GM19463 (cell line): ENCODE results near the gene NFIB.

Experiments used
- ATAC-seq: cut with Tn5 transposase; IDR thresholded peaks from one replicate; pipeline ENCODE4 v1.9.1; 2021; ENCODE audit warnings: mild to moderate bottlenecking, moderate library complexity; ENCODE audit not compliant: unreplicated experiment

NFIB gene

DNA sequence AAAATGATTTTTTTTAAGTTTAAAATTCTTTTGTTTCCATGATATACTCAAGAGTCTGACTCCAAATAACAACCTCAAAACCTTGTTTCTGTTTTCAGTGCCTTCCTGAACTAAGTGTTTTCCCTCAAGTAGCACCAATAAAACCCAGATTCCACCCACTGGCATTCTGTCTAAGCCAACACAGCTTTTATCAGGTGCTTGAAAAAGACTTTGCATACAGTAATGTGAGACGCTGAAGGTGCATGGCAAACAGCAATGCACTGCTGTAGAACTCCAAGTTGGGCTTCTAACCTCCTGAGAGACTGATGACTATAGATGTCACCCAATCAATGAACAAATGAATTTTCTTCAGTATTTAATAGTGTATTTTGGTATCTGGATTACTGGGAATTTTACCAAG, 95.7 kb downstream of the NFIB start:
- ATAC-seq: no peak

DNA sequence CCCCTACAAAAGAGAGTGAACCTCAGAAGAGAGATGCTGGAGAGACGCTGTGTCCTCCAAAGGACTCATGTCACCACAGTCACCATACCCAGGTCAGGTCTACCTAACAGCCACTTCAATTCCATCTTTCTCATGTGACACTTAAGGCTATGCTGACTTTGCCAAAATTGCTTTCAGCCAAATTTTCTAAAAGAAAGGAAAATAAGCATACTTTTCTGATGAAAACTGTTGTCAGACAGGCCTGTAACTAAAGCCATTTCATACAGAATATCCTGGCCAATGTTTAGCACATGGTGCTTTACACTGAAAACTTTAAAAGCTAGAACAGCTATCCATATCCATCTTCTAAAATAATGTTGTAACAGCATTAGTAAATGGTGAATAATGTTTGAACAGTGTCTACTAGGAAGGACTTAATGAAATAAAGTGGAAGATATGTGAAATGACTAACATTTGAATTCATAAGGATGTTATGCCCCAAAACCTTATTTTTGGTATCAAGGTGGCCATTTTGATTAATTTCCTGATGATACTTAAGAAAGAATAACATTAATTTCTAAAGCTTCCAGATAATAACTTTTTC, 97.2 kb downstream of the NFIB start:
- ATAC-seq: no peak

DNA sequence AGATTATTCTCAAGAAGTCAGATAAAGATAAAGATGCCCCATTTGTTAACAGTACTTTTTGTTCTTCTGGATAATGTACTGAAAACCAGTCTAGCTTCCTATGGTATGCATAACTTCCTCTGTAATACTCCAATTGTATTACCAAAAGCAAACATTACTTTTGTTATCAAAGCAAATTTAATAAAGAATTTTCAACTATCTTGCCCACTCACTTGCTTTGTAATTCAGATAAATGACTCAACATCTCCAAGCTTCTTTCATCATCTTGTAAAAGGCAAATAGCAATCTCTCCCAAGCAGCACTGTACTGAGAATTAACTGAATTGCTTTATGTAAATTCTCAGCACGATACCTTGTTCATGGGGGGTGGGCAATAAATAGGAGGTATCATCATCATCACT, 98.3 kb downstream of the NFIB start:
- ATAC-seq: no peak

DNA sequence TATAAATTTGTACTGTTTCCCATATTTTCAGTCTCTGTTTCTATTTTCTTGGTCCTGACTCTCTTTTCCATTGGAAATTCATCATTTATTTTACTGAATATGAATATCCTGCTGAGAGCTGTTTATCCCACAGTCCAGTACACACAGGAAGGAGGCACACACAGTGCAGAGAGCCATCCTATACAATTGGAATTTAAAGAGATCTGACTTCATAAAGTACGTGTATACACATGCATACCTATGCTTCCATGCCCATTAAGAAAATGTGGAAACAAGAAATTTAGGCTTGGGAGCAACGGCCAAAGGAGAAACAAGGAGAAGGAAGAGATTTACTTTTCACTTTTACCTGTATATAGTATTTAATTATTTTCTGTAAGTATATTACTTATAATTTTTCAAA, 99.2 kb downstream of the NFIB start:
- no peak for ATAC-seq

DNA sequence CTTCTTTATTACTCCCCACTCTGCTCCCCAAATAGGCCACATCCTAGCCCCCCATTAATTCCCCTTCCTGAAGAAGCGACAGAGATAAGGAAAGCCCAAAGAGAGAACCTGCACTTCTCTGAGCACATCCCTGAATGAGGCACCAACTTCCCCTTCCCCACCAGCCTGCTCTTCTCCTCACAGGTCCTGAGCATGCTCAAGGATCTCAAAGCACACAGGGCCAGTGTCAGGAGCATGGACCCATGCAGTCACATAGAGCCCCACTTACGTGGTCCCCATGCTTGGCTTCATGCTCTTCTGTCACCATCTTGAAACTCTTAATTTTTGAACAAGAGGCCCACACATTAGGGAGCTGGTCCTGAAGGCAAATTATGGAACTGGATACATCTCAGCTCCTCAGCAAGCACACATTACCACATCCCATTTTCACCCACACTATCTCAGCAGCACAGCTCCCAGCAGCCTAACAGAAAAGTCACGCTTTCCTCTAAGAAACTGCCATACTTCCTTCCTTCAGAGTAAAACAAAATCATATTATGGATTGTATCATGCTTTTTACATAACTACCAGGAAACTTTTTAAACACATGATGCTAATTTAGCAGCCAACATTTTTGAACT, 99.8 kb downstream of the NFIB start:
- no peak for ATAC-seq

DNA sequence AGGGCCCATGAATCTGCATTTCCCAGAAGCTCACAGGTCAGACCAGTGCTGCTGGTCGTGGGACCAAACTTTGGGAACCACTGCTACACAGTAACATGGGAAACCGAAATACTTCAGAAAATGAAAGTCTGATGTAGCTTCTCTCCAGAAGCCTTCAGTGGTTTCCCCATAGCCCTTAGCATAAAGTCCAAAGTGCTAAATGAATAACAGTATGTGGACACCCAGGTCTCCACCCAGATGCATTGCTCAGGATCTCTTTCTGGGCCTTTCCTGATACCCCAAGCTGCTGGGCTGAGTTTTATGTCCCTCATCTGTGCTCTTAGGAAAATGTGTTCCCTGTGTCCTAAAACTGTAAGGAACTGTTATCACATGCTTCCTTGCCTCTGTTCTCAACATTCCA, 100.4 kb downstream of the NFIB start:
- ATAC-seq: peak; percentile 61

DNA sequence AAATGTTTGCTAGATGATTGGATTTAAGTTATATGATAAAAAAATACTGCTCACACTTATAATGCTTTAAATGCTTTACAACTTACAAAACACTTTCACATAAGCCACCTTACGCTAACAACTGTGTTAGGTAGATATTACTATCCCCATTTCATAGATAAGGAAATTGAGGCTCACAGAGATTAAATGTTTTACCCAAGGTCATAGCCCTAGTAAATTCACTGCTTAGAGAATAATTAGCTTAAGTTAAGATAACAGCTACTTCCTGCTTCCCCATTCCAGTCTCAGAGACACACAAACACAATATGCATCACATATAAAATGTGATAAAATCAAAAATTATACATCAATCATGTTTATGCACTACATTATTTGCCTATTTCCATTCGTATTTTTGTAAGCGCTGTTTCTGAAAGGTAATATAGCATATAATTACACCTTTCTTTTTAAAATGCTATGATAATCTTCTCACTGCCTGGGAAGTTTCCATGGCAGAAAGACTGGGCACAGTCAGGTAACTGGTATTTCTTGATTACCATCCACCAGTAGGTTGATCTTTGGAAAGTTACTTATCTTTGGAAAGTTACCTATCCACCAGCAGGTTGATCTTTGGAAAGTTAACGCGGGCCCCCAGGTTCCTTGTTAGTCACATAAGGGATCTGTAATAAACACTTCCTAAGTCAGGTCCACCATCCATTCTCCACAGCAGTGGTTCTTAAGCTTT, 101.1 kb downstream of the NFIB start:
- peak; percentile 22 for ATAC-seq

DNA sequence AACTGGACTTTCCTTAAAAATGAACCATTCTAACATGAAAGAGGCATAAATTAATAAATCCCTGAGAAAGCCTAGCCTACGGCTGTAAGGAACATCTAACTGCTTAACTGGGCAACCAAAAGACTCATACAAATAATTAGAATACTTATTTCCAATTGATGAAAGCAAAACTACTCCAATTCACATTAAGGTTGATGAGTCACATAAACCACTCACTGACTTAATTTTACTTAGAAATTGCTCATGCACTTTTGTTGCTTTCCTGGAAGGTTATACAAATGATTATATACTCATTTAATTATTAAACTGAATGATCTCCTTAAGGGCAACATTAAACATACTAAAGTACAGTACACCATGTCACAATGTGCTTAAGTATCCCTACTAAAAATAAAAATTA, 101.9 kb downstream of the NFIB start:
- no peak for ATAC-seq

DNA sequence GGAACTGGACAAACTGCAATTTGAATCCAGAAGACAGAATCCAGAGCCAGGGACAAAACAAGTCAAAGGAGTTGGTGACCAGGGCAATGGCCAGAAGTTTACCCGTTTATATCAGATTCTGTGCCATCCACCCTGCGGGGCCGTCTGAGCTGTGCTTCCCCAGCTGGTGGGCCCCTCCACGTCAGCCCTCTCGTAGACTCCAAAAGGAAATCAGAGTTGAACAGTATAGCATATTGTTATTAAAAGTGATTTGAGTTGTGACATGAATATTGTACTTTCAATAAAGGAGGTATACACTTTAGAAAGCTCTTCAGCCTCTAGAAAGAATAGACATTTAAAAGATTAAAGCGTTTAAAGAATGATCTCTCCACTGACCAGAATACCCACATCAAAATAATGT, 102.4 kb downstream of the NFIB start:
- no peak for ATAC-seq

DNA sequence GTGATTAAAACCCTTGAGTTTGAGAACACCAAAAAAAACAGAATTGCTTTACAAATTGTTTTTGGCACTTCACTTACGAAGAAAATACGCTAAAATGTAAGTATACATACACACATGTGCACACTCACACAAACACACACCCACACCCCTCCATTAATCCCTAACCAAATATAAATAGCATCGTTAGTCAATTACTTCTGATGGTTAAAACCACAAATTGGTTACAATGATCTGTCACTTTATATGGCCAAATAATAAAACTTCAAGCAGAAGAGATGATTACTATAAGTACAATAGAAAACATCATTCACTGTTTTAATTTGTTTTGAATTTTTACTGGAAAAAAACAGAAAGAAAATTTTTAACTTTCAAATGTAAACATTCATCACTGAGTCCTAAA, 103.5 kb downstream of the NFIB start:
- ATAC-seq: no peak

DNA sequence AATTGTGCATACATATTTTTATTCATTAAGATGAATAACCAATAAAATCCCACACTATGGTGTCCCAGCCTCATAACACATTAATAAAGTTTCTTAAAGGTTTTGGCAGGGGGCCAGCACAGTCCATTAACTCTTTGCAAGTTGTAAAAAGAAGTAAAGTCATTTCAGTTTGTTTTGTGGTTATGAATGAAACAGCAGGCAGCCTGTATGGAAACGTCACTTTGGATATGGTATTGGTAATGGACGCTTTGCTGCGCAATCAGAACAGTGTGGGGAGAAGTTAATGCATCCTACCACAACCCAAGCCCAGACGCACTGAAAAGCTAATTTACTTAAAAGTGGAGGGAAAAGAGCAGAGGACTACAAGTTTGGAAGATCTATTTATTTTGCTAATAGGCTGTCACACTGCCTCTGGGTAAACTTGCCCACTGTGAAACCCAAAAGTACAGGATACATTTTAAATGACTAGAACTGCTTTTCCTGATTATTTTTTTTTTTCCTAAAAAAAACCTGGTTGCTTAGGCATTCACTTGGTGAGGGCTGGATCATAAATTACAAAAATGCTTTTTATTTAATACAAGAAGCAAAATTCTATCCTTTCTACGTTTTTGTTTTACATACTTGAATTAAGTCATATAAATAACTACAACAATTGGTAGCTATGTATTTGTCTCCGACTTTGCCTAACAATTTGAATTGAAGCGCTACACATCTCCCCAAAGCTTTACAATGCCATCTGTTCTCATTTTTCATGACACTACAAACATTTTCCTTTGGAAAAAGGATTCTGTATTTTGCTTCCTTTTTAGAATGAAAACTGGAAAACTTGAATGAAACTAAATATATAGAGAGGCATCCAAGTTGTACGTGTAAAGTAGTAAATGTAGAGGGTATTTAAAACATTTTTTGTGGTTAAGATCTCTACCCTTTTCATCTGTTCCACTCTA, 104.3 kb downstream of the NFIB start:
- no peak for ATAC-seq

DNA sequence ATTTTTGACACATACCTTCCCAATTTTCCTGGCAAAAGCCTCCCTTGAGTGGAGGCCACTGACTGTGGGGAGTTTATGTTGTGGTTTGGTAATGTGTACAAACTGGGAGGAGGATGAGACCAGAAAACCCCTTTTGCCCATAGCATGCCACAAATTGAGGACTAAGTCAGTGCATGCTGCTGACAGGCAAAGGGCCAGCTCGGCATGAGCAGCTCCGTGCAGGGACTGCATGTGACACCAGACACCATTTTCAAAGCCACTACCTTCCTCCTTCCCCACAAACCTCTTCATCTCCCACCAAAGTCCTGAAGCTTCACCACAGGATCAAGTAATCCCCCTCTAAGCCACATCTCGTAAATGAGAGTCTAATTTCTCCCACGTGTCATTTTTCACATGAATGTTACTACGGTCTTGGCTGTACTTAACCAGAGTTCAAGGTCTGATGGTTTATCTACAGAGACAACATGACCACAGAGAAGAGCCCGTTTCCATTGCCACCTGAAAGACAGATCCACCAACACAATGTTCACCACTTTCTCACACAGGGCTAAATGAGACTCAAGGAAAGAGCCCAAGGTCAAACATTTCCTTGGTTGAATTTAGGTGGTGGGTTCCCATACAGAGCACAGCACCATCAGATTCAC, 106.5 kb downstream of the NFIB start:
- ATAC-seq: peak; percentile 70

DNA sequence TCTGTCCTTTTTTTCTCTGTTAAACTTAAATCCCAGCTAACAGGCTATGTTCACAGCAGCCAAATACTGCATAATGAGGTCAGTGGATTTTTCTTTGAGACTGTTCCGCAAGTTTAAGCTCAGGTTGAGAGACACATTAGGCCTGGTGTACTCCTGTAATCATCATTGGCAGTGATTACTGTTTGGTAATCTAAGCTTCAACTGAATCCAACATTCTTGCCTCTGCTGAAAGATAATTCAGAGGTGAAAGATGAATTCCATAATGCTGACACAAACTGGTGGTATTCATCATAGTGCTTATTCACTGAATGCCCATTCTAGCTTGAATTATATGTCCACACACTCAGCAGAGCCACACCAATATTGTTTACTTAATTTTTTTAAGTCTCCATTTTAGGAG, 108.5 kb downstream of the NFIB start:
- no peak for ATAC-seq

DNA sequence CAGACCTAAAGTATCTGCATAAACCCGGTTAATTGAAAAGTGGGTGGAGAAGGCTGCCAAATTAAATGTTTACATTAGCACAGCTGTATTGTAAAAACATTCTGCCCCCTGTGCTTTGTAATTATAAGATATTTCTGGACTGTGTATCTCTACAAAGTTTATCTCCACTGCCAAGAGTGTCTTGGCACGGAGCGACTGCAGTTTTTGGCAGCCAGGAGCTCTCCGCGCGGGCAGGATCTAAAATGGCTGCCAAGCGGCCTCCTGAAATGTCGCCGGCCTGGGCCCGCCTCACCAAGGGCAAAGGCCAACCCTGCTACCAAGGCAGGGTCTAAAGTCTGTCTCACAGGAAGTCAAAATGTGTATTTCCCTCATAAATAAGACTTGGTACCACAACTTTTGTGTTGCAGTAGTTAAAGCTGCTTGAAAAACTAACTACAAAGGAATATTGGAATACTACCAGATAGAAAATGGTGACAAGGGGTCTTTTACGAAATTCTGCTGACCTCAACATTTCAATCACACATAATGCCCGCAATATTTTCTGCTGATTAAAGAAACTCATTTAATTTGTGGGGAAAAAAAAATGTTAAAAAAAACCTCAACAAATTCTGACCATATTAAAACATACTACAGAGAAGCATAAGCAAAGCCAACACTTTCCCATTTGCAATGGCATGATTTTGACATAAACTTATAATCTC, 110.4 kb downstream of the NFIB start:
- ATAC-seq: no peak

DNA sequence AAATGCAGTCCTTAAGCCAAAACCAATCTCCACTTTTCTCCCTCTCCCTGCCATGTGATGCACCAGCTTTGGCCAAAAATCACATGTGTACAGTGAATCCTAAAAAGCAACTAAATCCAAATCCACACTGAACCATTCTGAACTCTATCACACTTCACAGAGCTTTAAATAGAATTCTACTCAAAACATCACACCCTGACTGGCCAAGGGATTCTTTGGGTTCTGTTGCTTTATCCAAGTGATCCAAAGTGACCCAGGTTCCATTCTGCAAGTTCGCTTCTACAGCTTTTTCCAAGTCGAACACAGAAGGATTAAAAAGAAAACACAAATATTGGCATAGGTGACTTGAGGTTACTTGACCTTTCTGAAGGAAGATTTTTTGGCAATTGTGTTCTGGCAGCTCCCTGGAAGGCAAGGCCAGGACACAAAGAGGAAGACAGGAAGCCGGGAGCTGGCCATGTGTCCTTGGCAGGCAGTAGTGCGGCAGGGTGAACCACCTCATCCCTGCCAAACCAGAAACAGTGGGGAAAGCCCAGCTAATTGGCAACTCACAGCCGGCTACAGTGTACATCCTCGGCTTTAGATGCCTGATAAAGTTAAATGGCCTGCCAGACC, 115.0 kb downstream of the NFIB start:
- no peak for ATAC-seq

DNA sequence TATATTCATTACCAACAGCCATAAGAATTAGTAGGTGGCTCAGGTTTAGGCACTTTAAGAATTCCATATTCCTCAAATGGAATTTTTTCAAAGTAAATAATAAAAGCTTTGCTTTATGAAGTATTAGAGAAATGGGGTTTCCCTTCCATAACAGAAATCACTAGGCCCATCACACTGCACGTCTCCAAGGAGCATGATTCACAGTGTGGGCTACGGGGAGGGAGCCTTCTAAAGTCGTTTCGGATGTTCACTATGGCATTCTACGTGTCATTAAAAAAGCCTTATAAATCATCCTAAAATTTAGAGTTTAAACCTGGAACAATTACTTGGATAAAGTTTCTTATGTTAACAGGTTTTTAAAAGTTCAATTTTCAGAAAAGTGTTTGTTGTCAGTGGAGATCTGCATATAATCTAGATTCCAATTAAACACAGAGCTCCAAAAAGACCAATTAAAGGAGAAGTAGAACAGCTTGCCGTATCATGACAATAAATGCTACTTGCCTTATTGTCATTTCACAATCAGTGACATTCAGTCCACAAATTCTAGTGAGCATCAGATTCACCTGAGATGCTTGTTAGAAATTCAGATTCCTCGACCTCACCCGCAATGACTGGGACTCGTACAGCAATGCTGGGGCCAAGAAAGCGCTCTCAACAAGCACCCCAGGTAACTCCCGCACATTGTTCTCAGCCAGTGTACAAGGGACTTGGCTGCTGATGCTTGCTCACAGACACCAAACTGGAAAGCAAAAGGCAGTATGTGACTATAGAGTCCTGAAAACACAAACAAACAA, 115.7 kb downstream of the NFIB start:
- ATAC-seq: no peak

DNA sequence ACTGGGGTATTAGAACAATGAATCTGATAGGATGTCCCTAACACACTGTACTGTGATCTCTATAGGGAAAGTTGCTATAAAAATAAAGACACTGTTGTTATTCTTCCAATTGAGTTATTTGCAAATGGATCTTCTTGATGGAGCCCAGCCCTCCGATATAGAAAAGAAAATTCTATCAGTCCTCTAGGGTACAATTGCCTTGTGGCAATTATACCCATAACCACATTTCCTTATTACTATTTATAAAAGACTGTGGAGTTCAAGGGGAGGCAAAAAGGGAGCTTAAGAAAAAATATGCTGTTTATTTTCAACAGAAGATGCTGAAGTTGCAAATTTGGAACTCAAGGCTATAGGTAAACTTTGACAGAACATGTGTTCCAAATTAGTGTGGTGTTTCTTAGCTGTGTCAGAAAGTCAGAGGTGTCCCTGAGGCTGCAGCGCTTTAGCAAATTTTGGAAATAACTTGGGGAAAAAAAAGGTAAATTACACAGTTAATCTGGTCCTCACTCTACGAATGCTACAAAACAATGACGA, 116.5 kb downstream of the NFIB start:
- ATAC-seq: no peak

DNA sequence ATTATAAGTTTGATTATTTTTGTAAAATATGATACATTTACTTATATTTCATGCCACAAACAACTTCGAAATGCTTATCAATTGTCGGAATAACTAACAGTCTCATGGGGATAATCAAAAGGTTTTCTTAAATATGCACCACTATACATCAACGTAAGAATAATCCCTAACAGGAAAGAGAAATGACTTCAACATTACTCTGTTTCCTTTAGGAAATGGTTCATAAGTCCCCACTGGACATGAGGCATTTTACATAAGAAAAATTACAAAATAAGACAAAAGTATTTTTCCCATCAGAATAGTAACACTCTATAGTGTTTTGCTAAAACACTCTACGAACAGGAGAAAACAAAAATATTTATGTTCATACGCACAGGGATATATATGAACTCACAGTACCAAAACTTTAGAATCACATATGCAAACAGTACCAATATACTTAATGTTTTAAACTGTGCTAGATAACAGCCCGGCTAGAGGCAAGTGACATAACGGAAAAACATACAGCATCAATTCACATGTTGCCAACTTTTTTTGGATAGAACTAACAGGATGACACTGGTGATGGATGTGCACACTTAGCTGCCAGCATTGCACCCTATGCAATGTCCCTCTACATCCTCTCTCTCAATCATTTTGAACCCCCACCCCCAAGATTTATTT, 120.5 kb downstream of the NFIB start:
- ATAC-seq: no peak
